SK-N-SH treated with all-trans-retinoic acid at 6 μM for 48 hours (cell line): Measurements from ENCODE around the gene MED9.

Experiments used
- CSDC2 ChIP-seq: fragments of 250-450 bp; sonication (Bioruptor Pico); IDR thresholded peaks from 2 replicates; pipeline ENCODE4 v1.5.0; 2020; ENCODE audit warnings: mild to moderate bottlenecking, moderate library complexity
- TOX ChIP-seq: fragments of 250-450 bp; sonication (Bioruptor Pico); IDR thresholded peaks from 2 replicates; pipeline ENCODE4 v1.8.0; 2021; ENCODE audit warnings: mild to moderate bottlenecking, moderate library complexity, borderline replicate concordance

DNA sequence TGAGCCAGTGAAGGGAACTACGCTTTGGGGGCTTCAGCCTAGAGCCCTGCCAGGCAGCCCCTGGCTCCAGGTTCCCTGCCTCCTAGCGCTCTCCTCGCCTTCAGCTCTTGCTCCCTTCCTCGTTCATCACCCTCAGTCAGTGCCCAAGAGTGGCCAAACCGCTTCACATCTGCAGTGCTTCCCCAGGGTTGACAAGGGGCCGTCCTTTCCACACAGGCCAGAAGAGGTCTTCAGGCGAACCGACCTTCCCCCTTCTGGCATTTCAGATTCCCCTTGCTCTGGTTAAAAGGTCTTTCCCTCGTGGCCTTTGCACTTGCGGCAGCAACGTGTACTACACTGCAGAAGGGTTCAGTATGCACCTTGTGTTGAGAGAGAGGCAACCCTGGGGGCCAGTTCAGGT lies 15.3 kb downstream of the MED9 start:
- no peak for TF ChIP-seq CSDC2 (CRISPR knock-in tag)
- no peak for TF ChIP-seq TOX (CRISPR knock-in tag)
